CD14-positive monocyte (primary cell): ENCODE data around the gene EPHA2. TPM values are rescaled to one million over a fixed set of nuclear protein-coding genes. Genes with fewer than 3 reads are reported as not detected.

Source experiments
- DNase-seq, 3 donors: peaks; one replicate each; pipeline ENCODE4 v3.0.0-alpha.2; 2011 to 2022
- H2AFZ ChIP-seq: 2 replicates; pipeline ENCODE4 v1.6.0; 2012; ENCODE audit warnings: mild to moderate bottlenecking, low read depth, low read length, inconsistent platforms; ENCODE audit not compliant: insufficient read depth, poor library complexity, severe bottlenecking
- H3K27ac ChIP-seq, 2 donors: 1 replicate in 1 of 2; 2 replicates in 1 of 2; pipeline ENCODE4 v1.5.1; 2012 to 2013; ENCODE audit warnings: low read length in 2 of 2, control low read depth in 1 of 2, inconsistent platforms in 1 of 2, low read depth in 1 of 2, mild to moderate bottlenecking in 1 of 2
- H3K27me3 ChIP-seq, 2 donors: one replicate each; pipeline versions ENCODE4 v1.6.0 to v1.6.1; 2011 to 2013; ENCODE audit warnings: low read length in 2 of 2; ENCODE audit not compliant: control insufficient read depth in 2 of 2, insufficient read depth in 2 of 2
- H3K36me3 ChIP-seq, 2 donors: replicated peaks in 1 of 2; 1 replicate in 1 of 2; 2 replicates in 1 of 2; pipeline versions ENCODE4 v1.5.1 to v1.6.1; 2012 to 2013; ENCODE audit warnings: low read length in 2 of 2, control low read depth in 1 of 2, inconsistent platforms in 1 of 2, mild to moderate bottlenecking in 1 of 2; ENCODE audit not compliant: insufficient read depth in 2 of 2, control insufficient read depth in 1 of 2
- H3K4me1 ChIP-seq, 2 donors: 1 replicate in 1 of 2; 2 replicates in 1 of 2; pipeline versions ENCODE4 v1.5.1 to v1.6.1; 2012 to 2013; ENCODE audit warnings: low read length in 2 of 2, control low read depth in 1 of 2, inconsistent platforms in 1 of 2, mild to moderate bottlenecking in 1 of 2, moderate library complexity in 1 of 2; ENCODE audit not compliant: insufficient read depth in 2 of 2, control insufficient read depth in 1 of 2
- H3K4me2 ChIP-seq: replicated peaks from 2 replicates; pipeline ENCODE3; 2012; ENCODE audit warnings: low read length, moderate library complexity, mild to moderate bottlenecking; ENCODE audit not compliant: poor library complexity, severe bottlenecking; ENCODE audit errors: extremely low read depth
- H3K4me3 ChIP-seq, 3 experiments: fragments of 200-600 bp in 1 of 3; sonication (generic) in 1 of 3; replicated peaks in 1 of 3; 1 replicate in 2 of 3; 2 replicates in 1 of 3; pipeline ENCODE4 v1.5.1; 2011 to 2013; ENCODE audit warnings: low read length in 3 of 3, mild to moderate bottlenecking in 3 of 3, control low read depth in 2 of 3, low read depth in 2 of 3, inconsistent platforms in 1 of 3, moderate library complexity in 1 of 3
- H3K79me2 ChIP-seq: 2 replicates; pipeline ENCODE4 v1.6.0; 2012; ENCODE audit warnings: mild to moderate bottlenecking, control low read depth, inconsistent platforms, low read length, moderate library complexity; ENCODE audit not compliant: insufficient read depth
- H3K9ac ChIP-seq: 2 replicates; pipeline ENCODE4 v1.6.0; 2017; ENCODE audit warnings: low read length, mild to moderate bottlenecking; ENCODE audit not compliant: insufficient read depth, poor library complexity, severe bottlenecking
- H3K9me3 ChIP-seq, 2 donors: replicated peaks in 1 of 2; 1 replicate in 1 of 2; 2 replicates in 1 of 2; pipeline versions ENCODE4 v1.5.1 to v1.6.1; 2012 to 2013; ENCODE audit warnings: low read length in 2 of 2, control low read depth in 1 of 2; ENCODE audit not compliant: control insufficient read depth in 1 of 2, insufficient read depth in 1 of 2
- H4K20me1 ChIP-seq: 2 replicates; pipeline ENCODE4 v1.6.0; 2012; ENCODE audit warnings: mild to moderate bottlenecking, low read length, control low read depth, moderate library complexity; ENCODE audit not compliant: insufficient read depth
- H3K27ac Mint-ChIP-seq, 7 donors: one replicate each; pipeline ENCODE4 v1.8.0; 2020; ENCODE audit warnings: mild to moderate bottlenecking in 7 of 7, mixed read lengths in 7 of 7, moderate library complexity in 6 of 7, inconsistent platforms in 2 of 7
- H3K27me3 Mint-ChIP-seq, 3 donors: one replicate each; pipeline ENCODE4 v1.8.0; 2021 to 2022; ENCODE audit warnings: low read depth in 3 of 3, mild to moderate bottlenecking in 3 of 3, mixed read lengths in 3 of 3, moderate library complexity in 3 of 3, inconsistent platforms in 1 of 3
- H3K36me3 Mint-ChIP-seq, 2 donors: one replicate each; pipeline ENCODE4 v1.8.0; 2020; ENCODE audit warnings: mixed read lengths in 2 of 2, inconsistent platforms in 1 of 2, mild to moderate bottlenecking in 1 of 2
- H3K4me1 Mint-ChIP-seq: one replicate; pipeline ENCODE4 v1.8.0; 2020; ENCODE audit warnings: mild to moderate bottlenecking, mixed read lengths
- H3K4me3 Mint-ChIP-seq, 2 donors: one replicate each; pipeline ENCODE4 v1.8.0; 2020; ENCODE audit warnings: mild to moderate bottlenecking in 2 of 2, mixed read lengths in 2 of 2, moderate library complexity in 1 of 2
- H3K9me3 Mint-ChIP-seq, 7 donors: one replicate each; pipeline ENCODE4 v1.8.0; 2020 to 2022; ENCODE audit warnings: mixed read lengths in 7 of 7, mild to moderate bottlenecking in 6 of 7, moderate library complexity in 6 of 7, inconsistent platforms in 2 of 7
- CTCF ChIP-seq: fragments of 200-600 bp; IDR thresholded peaks from one replicate; pipeline ENCODE4 v1.8.0; 2022; ENCODE audit warnings: antibody characterized with exemption, mild to moderate bottlenecking
- WGBS: methylation state at CpG from one replicate; pipeline ENCODE4 v1.1.5; 2013; ENCODE audit warnings: missing lambda C conversion rate; ENCODE audit not compliant: insufficient coverage; 5-methylcytosine and 5-hydroxymethylcytosine counted together
- intact Hi-C, 2 donors: fragments of 100-400 bp; cut with micrococcal nuclease; formaldehyde crosslinking; loops; one replicate each; pipeline versions ENCODE4 v1.15.0 to v1.15.1; 2023
- polyA plus RNA-seq, 3 donors: library from polyadenylated mRNA; depleted of rRNA in 1 of 3; unstranded in 2 of 3; stranded (reverse) in 1 of 3; fragments of 300-500 nt in 2 of 3; fragments of >200 nt in 1 of 3; fragmentation: Illumina TruSeq in 2 of 3; gene quantifications; 1 replicate in 2 of 3; 2 replicates in 1 of 3; pipeline ENCODE4 v1.2.3, GENCODE V29; 2012 to 2021

EPHA2 gene
- polyA plus RNA-seq, 3 donors, result 0.03 TPM; not detected in 2

- TF ChIP-seq CTCF, result no peak
- DNase-seq, result no peak
- Histone ChIP-seq H3K9ac (no peak overlapping the region), H3K4me1 (no peaks in the 10 kb centered on the region), H3K36me3 (no peaks in the 10 kb centered on the region), H3K27ac (no peak overlapping the region), H3K9me3 (no peaks in the 10 kb centered on the region), H3K27me3 (no peaks in the 10 kb centered on the region), H2AFZ (no peak overlapping the region), H3K79me2 (no peaks in the 10 kb centered on the region), H3K4me3 (no peak overlapping the region), H3K4me2 (no peak overlapping the region), H4K20me1 (no peaks in the 10 kb centered on the region)
- Mint-ChIP-seq H3K9me3 (no peaks in the 10 kb centered on the region), H3K27ac (no peak overlapping the region), H3K36me3 (no peaks in the 10 kb centered on the region), H3K4me1 (peaks cover 4% of the 10 kb centered on the region), H3K4me3 (no peak overlapping the region), H3K27me3 (peaks cover 9 to 16% (median 14%) of the 10 kb centered on the region in 3 donors)
- 95% methylated on average over 31 of the region's 31 CpGs for WGBS
- intact Hi-C loops, result no loop called here
These were observed 17.9 kb downstream of the EPHA2 start for GRCh38 chr1:16137890-16138467.

- Histone ChIP-seq H3K36me3 (no peaks in the 10 kb centered on the region), H3K9me3 (no peaks in the 10 kb centered on the region), H2AFZ (no peak overlapping the region), H3K4me1 (no peaks in the 10 kb centered on the region), H3K4me2 (no peak overlapping the region), H3K27me3 (no peaks in the 10 kb centered on the region), H3K79me2 (no peaks in the 10 kb centered on the region), H3K4me3 (no peak overlapping the region), H4K20me1 (no peaks in the 10 kb centered on the region), H3K27ac (no peak overlapping the region), H3K9ac (no peak overlapping the region)
- Mint-ChIP-seq H3K36me3 (no peaks in the 10 kb centered on the region), H3K27me3 (peaks cover 2 to 5% (median 4%) of the 10 kb centered on the region in 3 donors), H3K4me3 (no peak overlapping the region), H3K9me3 (no peaks in the 10 kb centered on the region), H3K4me1 (peaks cover 4% of the 10 kb centered on the region), H3K27ac (no peak overlapping the region)
- DNase-seq, result no peak
- intact Hi-C loops, result no loop called here
- 83% methylated on average over 7 of the region's 12 CpGs for WGBS
- no peak for TF ChIP-seq CTCF
These were observed 20.4 kb downstream of the EPHA2 start for GRCh38 chr1:16135501-16135900.
